ENCODE results near the gene IL21R. TPM values are rescaled to one million over a fixed set of nuclear protein-coding genes. Genes with fewer than 3 reads are reported as not detected.

IL21R gene
- total RNA-seq = 1 to 10 TPM in 1 of 8 experiments, under 1 TPM in 7; 0.05 to 1.2 (median 0.17) TPM

DNA sequence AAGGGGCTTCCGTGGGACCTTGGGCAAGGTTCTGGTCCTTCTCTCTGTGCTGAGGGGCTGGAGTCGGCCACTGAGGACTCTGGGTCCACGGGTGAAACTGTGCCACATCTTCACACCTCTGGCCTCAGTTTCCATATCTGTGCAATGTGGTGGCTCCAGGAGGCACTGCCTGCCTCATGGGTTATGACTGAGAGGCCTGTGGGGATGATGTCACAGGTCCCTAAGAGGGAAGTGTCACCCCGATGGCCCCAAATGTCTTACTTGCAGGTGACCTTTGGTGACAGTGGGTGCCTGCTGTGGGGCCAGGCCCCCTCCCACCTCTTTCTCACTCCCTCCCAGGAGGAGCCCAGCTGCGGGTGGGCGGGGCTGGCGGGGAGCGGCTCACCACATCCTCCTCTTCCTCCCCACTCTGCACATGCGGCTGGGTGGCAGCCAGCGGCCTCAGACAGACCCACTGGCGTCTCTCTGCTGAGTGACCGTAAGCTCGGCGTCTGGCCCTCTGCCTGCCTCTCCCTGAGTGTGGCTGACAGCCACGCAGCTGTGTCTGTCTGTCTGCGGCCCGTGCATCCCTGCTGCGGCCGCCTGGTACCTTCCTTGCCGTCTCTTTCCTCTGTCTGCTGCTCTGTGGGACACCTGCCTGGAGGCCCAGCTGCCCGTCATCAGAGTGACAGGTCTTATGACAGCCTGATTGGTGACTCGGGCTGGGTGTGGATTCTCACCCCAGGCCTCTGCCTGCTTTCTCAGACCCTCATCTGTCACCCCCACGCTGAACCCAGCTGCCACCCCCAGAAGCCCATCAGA lies at the start of gene IL21R:
TSS of gene IL21R (plus strand) at position 407 of the 801 bp plus-strand sequence. CDS start 27,898 bp downstream, outside the sequence.
- 0 to 100% (median 29%) methylated on average over 1 to 8 of the region's 23 CpGs; no CpG with 5 or more reads in 3 of the 10 experiments for WGBS, 10 experiments
- in situ Hi-C loops (cut with MboI; ENCODE audit: low pct_unique_long_range_greater_than_20kb in 2 of 9, low sequenced_read_pairs in 9 of 9, unreplicated experiment in 9 of 9) = no loop called here

DNA sequence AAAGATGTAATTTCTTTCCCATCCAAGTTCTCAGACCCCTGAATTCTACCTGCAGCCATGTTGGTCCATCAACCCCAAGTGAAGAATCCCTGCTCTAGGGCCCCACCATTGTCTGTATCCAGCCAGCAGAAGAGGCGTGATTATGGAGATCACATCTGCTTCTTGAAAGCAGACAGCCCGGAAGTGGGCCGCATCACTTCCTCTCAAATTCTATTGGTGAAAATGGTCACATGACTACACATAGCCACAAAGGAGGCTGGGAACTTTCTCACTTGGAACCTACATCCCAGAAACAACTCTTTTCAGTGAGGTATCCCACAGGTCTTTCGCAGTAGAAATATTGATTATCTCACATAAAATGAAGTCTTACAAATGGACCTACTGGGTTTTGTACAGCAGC lies 48.1 kb upstream of the IL21R start:
- in situ Hi-C loops (cut with MboI; ENCODE audit: low pct_unique_long_range_greater_than_20kb in 2 of 9, low sequenced_read_pairs in 9 of 9, unreplicated experiment in 9 of 9) = loop anchor here in 1 of 9 experiments (10.0 kb wide), 1 partner anchor 59 kb away; no protein-coding TSS in a partner anchor
- ATAC-seq (replicated peaks in 6 of 8) = no peak
- 84 to 100% (median 100%) methylated on average over 1 to 4 of the region's 4 CpGs; no CpG with 5 or more reads in 3 of the 10 experiments for WGBS, 10 experiments
- no peak overlapping the region for H3K27ac ChIP-seq
- no peaks in the 10 kb centered on the region for H3K4me1 ChIP-seq (replicated peaks in 1 of 2)
- H3K4me3 ChIP-seq = no peak overlapping the region

More for the DNA sequence above, at the start of gene IL21R:
- no peaks in the 10 kb centered on the region for H3K4me1 ChIP-seq (replicated peaks in 1 of 2)
- H3K27ac ChIP-seq = no peak within 1 kb of the TSS
- no peak within 1 kb of the TSS for H3K4me3 ChIP-seq
- peak in 3 of 8 experiments; percentile 43 to 91 (median 91) for ATAC-seq (replicated peaks in 6 of 8)

- no peak overlapping the region for H3K4me3 ChIP-seq
- in situ Hi-C loops (cut with MboI; ENCODE audit: low pct_unique_long_range_greater_than_20kb in 2 of 9, low sequenced_read_pairs in 9 of 9, unreplicated experiment in 9 of 9) = loop anchor here in 1 of 9 experiments (10.0 kb wide), 1 partner anchor 61 kb away; no protein-coding TSS in a partner anchor
- H3K4me1 ChIP-seq (replicated peaks in 1 of 2) = no peaks in the 10 kb centered on the region
- no peak overlapping the region for H3K27ac ChIP-seq
- 30 to 100% (median 76%) methylated on average over 2 to 5 of the region's 12 CpGs; no CpG with 5 or more reads in 4 of the 10 experiments for WGBS, 10 experiments
- peak in 2 of 8 experiments; percentile 54 to 71 for ATAC-seq (replicated peaks in 6 of 8)
Observed at GRCh38 chr16:27355610-27356009, 46.4 kb upstream of the IL21R start.

DNA sequence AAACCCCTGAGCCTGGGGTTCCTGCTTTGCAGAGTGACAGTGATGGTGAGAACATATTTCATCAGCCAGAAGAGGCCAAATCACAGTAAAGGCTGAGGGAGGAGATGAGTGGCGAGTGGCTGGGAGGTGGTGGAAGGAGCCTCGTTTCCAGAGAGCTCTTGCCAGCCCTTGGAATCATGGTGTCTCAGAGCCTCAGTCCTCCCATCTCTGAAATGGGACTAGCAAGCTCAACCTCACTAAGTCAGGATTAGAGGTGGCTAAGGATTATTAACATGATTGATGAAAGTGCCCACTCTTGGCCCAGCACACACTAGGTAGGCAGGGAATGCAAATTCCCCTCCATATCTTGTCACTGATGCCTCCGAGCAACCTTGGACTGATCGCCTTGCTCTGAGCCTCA lies 45.2 kb upstream of the IL21R start:
- Histone ChIP-seq H3K4me1 (replicated peaks in 1 of 2) (no peaks in the 10 kb centered on the region), H3K4me3 (no peak overlapping the region), H3K27ac (no peak overlapping the region)
- 70 to 100% (median 80%) methylated on average over 1 to 2 of the region's 4 CpGs; no CpG with 5 or more reads in 5 of the 10 experiments for WGBS, 10 experiments
- in situ Hi-C loops (cut with MboI; ENCODE audit: low pct_unique_long_range_greater_than_20kb in 2 of 9, low sequenced_read_pairs in 9 of 9, unreplicated experiment in 9 of 9) = loop anchor here in 1 of 9 experiments (10.0 kb wide), 1 partner anchor 62 kb away; no protein-coding TSS in a partner anchor
- no peak for ATAC-seq (replicated peaks in 6 of 8)

- Histone ChIP-seq H3K27ac (no peak overlapping the region), H3K4me3 (no peak overlapping the region), H3K4me1 (replicated peaks in 1 of 2) (no peaks in the 10 kb centered on the region)
- in situ Hi-C loops (cut with MboI; ENCODE audit: low pct_unique_long_range_greater_than_20kb in 2 of 9, low sequenced_read_pairs in 9 of 9, unreplicated experiment in 9 of 9) = loop anchor here in 1 of 9 experiments (10.0 kb wide), 1 partner anchor 64 kb away; no protein-coding TSS in a partner anchor
- 100% methylated on average over 1 to 2 of the region's 4 CpGs; no CpG with 5 or more reads in 7 of the 10 experiments for WGBS, 10 experiments
- ATAC-seq (replicated peaks in 6 of 8) = no peak
Observed at GRCh38 chr16:27359051-27359450, 42.9 kb upstream of the IL21R start.

DNA sequence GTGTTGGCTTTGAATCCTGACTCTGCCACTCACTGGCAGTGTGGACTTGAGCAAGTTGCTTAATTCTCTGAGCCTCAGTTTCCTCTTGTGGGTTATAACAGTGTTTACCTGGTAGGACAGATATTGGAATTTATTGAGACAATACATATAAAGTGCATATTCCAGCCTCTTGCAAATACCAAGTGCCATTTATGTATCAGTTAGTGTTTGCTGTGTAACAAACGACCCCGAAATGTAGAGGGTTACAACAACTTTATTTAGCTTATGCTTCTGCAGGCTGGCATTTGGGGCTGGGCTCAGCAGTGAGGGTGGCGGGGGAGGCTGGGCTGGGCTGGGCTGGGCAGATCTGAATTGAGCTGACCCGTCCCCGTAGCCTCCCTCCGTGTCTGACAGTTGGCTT lies 42.4 kb upstream of the IL21R start:
- ATAC-seq (replicated peaks in 6 of 8) = no peak
- 74 to 100% (median 81%) methylated on average over 2 to 6 of the region's 6 CpGs; no CpG with 5 or more reads in 6 of the 10 experiments for WGBS, 10 experiments
- Histone ChIP-seq H3K4me3 (no peak overlapping the region), H3K4me1 (replicated peaks in 1 of 2) (no peaks in the 10 kb centered on the region), H3K27ac (no peak overlapping the region)
- in situ Hi-C loops (cut with MboI; ENCODE audit: low pct_unique_long_range_greater_than_20kb in 2 of 9, low sequenced_read_pairs in 9 of 9, unreplicated experiment in 9 of 9) = loop anchor here in 2 of 9 experiments (10.0 kb wide), 2 partner anchors 65 to 125 kb away; no protein-coding TSS in a partner anchor

DNA sequence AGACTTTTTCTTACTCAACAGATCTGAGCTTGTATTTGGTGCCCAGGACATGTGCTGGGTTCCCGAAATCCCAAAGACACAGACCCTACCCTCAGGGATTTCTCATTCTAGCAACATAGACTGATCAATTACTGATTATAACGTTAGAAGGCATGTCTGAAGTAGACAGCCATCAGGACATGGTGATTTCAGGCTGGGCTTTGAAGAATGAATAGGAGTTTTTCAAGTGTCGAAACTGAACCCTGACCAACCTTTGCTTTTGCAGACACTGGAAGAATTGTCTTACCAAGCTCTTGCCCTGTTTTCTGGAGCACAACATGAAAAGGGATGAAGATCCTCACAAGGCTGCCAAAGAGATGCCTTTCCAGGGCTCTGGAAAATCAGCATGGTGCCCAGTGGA lies 40.0 kb upstream of the IL21R start:
- 60 to 100% (median 88%) methylated on average over 1 to 3 of the region's 3 CpGs; no CpG with 5 or more reads in 2 of the 10 experiments for WGBS, 10 experiments
- in situ Hi-C loops (cut with MboI; ENCODE audit: low pct_unique_long_range_greater_than_20kb in 2 of 9, low sequenced_read_pairs in 9 of 9, unreplicated experiment in 9 of 9) = loop anchor here in 1 of 9 experiments (10.0 kb wide), 1 partner anchor 127 kb away; no protein-coding TSS in a partner anchor
- no peak for ATAC-seq (replicated peaks in 6 of 8)

DNA sequence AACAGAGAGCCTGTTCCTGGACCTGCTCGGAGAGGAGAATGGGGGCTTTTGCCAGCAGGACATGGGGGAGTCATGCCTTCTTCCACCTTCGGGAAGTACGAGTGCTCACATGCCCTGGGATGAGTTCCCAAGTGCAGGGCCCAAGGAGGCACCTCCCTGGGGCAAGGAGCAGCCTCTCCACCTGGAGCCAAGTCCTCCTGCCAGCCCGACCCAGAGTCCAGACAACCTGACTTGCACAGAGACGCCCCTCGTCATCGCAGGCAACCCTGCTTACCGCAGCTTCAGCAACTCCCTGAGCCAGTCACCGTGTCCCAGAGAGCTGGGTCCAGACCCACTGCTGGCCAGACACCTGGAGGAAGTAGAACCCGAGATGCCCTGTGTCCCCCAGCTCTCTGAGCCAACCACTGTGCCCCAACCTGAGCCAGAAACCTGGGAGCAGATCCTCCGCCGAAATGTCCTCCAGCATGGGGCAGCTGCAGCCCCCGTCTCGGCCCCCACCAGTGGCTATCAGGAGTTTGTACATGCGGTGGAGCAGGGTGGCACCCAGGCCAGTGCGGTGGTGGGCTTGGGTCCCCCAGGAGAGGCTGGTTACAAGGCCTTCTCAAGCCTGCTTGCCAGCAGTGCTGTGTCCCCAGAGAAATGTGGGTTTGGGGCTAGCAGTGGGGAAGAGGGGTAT lies 39.3 kb upstream of the IL21R start:
- Histone ChIP-seq H3K27ac (no peak overlapping the region), H3K4me1 (replicated peaks in 1 of 2) (no peaks in the 10 kb centered on the region), H3K4me3 (no peak overlapping the region)
- whole genome bisulfite sequencing, 10 experiments = 67 to 100% (median 88%) methylated on average over 1 to 3 of the region's 16 CpGs; no CpG with 5 or more reads in 6 of the 10 experiments
- in situ Hi-C loops (cut with MboI; ENCODE audit: low pct_unique_long_range_greater_than_20kb in 2 of 9, low sequenced_read_pairs in 9 of 9, unreplicated experiment in 9 of 9) = loop anchor here in 1 of 9 experiments (10.0 kb wide), 1 partner anchor 128 kb away; no protein-coding TSS in a partner anchor
- no peak for ATAC-seq (replicated peaks in 6 of 8)

More for the DNA sequence above, 40.0 kb upstream of the IL21R start:
- no peak overlapping the region for H3K27ac ChIP-seq
- no peak overlapping the region for H3K4me3 ChIP-seq
- no peaks in the 10 kb centered on the region for H3K4me1 ChIP-seq (replicated peaks in 1 of 2)

DNA sequence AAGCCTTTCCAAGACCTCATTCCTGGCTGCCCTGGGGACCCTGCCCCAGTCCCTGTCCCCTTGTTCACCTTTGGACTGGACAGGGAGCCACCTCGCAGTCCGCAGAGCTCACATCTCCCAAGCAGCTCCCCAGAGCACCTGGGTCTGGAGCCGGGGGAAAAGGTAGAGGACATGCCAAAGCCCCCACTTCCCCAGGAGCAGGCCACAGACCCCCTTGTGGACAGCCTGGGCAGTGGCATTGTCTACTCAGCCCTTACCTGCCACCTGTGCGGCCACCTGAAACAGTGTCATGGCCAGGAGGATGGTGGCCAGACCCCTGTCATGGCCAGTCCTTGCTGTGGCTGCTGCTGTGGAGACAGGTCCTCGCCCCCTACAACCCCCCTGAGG lies 38.7 kb upstream of the IL21R start:
- WGBS, 10 experiments = 90% methylated on average over 2 of the region's 5 CpGs; no CpG with 5 or more reads in 9 of the 10 experiments
- no peak for ATAC-seq (replicated peaks in 6 of 8)
- no peaks in the 10 kb centered on the region for H3K4me1 ChIP-seq (replicated peaks in 1 of 2)
- no peak overlapping the region for H3K27ac ChIP-seq
- in situ Hi-C loops (cut with MboI; ENCODE audit: low pct_unique_long_range_greater_than_20kb in 2 of 9, low sequenced_read_pairs in 9 of 9, unreplicated experiment in 9 of 9) = loop anchor here in 1 of 9 experiments (10.0 kb wide), 1 partner anchor 128 kb away; no protein-coding TSS in a partner anchor
- H3K4me3 ChIP-seq = no peak overlapping the region

GRCh38 chr16:27363797-27364196 lies 38.2 kb upstream of the IL21R start:
- ATAC-seq (replicated peaks in 6 of 8) = no peak
- 47 to 100% (median 80%) methylated on average over 1 to 3 of the region's 9 CpGs; no CpG with 5 or more reads in 7 of the 10 experiments for WGBS, 10 experiments
- no peak overlapping the region for H3K27ac ChIP-seq
- in situ Hi-C loops (cut with MboI; ENCODE audit: low pct_unique_long_range_greater_than_20kb in 2 of 9, low sequenced_read_pairs in 9 of 9, unreplicated experiment in 9 of 9) = loop anchor here in 1 of 9 experiments (10.0 kb wide), 1 partner anchor 129 kb away; no protein-coding TSS in a partner anchor
- no peak overlapping the region for H3K4me3 ChIP-seq
- H3K4me1 ChIP-seq (replicated peaks in 1 of 2) = no peaks in the 10 kb centered on the region

DNA sequence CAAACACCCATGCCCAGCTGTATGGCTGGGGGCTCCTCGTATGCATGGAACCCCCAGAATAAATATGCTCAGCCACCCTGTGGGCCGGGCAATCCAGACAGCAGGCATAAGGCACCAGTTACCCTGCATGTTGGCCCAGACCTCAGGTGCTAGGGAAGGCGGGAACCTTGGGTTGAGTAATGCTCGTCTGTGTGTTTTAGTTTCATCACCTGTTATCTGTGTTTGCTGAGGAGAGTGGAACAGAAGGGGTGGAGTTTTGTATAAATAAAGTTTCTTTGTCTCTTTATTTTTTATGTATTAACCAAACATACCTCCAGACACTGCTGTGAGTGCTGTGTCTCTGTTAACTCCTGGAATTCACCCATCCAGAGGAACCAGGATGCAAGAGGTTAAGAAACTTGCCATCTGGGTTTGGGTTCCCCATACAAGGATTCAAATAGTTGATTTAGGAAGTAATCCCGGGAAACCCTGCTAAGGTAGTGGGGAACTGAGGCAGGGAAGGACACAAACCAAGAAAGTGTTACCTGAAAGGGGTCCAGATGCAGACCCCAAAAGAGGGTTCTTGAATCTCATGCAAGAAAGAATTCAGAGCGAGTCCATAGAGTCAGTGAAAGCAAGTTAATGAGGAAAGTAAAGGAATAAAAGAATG lies 37.4 kb upstream of the IL21R start:
- in situ Hi-C loops (cut with MboI; ENCODE audit: low pct_unique_long_range_greater_than_20kb in 2 of 9, low sequenced_read_pairs in 9 of 9, unreplicated experiment in 9 of 9) = loop anchor here in 1 of 9 experiments (10.0 kb wide), 1 partner anchor 130 kb away; no protein-coding TSS in a partner anchor
- Histone ChIP-seq H3K27ac (no peak overlapping the region), H3K4me3 (no peak overlapping the region), H3K4me1 (replicated peaks in 1 of 2) (no peaks in the 10 kb centered on the region)
- WGBS, 10 experiments = 29 to 100% (median 67%) methylated on average over 1 to 4 of the region's 6 CpGs; no CpG with 5 or more reads in 1 of the 10 experiments
- ATAC-seq (replicated peaks in 6 of 8) = no peak

Data from motor neuron (in vitro differentiated cells).